IMR-90 (cell line): ENCODE results near the gene ZMIZ1. TPM values are rescaled to one million over a fixed set of nuclear protein-coding genes. Genes with fewer than 3 reads are reported as not detected.

Experiments
- ATAC-seq: fragments of 200-7000 bp; cut with Tn5 transposase; 2 replicates; pipeline ENCODE4 v1.9.1; 2020; ENCODE audit warnings: low read depth, mild to moderate bottlenecking, moderate library complexity
- BruUV-seq: library from RNA; stranded (reverse); fragments of 400-500 nt; replicated peaks from 2 replicates; lab custom pipeline; 2021; lab: Mats Ljungman, UMichigan
- CTCF ChIA-PET: fragments of 300-600 bp; formaldehyde crosslinking; extraction: SDS; loops from one replicate; lab custom pipeline; 2021; ENCODE audit warnings: antibody characterized with exemption; lab: Yijun Ruan, JAX
- POLR2A ChIA-PET: fragments of 300-600 bp; sonication (Branson Sonifier 250); formaldehyde crosslinking; loops from one replicate; lab custom pipeline; 2022; ENCODE audit warnings: antibody characterized with exemption; ENCODE audit not compliant: unreplicated experiment; lab: Charles Lee
- DNase-seq: peaks from one replicate; pipeline ENCODE4 v3.0.0; 2013
- H2AFZ ChIP-seq: replicated peaks from 2 replicates; pipeline ENCODE3; 2013; ENCODE audit warnings: low read length, mild to moderate bottlenecking; ENCODE audit not compliant: poor library complexity
- H2AK5ac ChIP-seq: 2 replicates; pipeline ENCODE4 v1.6.1; 2013; ENCODE audit warnings: low read depth, low read length, inconsistent platforms
- H2AK9ac ChIP-seq: replicated peaks from 2 replicates; pipeline ENCODE3; 2013; ENCODE audit warnings: mild to moderate bottlenecking, low read depth, low read length, moderate library complexity; ENCODE audit not compliant: poor library complexity
- H2BK120ac ChIP-seq: 2 replicates; pipeline ENCODE4 v1.6.1; 2013; ENCODE audit warnings: low read depth, low read length, inconsistent platforms
- H2BK15ac ChIP-seq: 3 replicates; pipeline ENCODE4 v1.6.1; 2013; ENCODE audit warnings: low read depth, low read length, inconsistent platforms
- H2BK20ac ChIP-seq: 2 replicates; pipeline ENCODE4 v1.6.1; 2013; ENCODE audit warnings: low read depth, mild to moderate bottlenecking, inconsistent platforms, low read length, moderate library complexity
- H2BK5ac ChIP-seq: 2 replicates; pipeline ENCODE4 v1.6.1; 2013; ENCODE audit warnings: mild to moderate bottlenecking, low read depth, low read length, inconsistent platforms; ENCODE audit not compliant: poor library complexity, severe bottlenecking
- H3K14ac ChIP-seq: replicated peaks from 2 replicates; pipeline ENCODE4 v1.6.1; 2013; ENCODE audit warnings: low read depth, low read length, inconsistent platforms
- H3K18ac ChIP-seq: 2 replicates; pipeline ENCODE4 v1.6.1; 2013; ENCODE audit warnings: low read depth, low read length, control low read depth
- H3K23ac ChIP-seq: 2 replicates; pipeline ENCODE4 v1.6.1; 2013; ENCODE audit warnings: low read depth, low read length, inconsistent platforms
- H3K27ac ChIP-seq: 2 replicates; pipeline ENCODE4 v1.5.1; 2013; ENCODE audit warnings: mild to moderate bottlenecking, control low read depth, low read length; ENCODE audit not compliant: insufficient read depth
- H3K27me3 ChIP-seq: 2 replicates; pipeline ENCODE4 v1.6.1; 2013; ENCODE audit warnings: low read length; ENCODE audit not compliant: control insufficient read depth, insufficient read depth
- H3K36me3 ChIP-seq: 2 replicates; pipeline ENCODE4 v1.6.1; 2013; ENCODE audit warnings: low read length, mixed read lengths; ENCODE audit not compliant: control insufficient read depth, insufficient read depth
- H3K4ac ChIP-seq: 2 replicates; pipeline ENCODE4 v1.6.1; 2013; ENCODE audit warnings: low read depth, low read length, inconsistent platforms
- H3K4me1 ChIP-seq: 2 replicates; pipeline ENCODE4 v1.6.1; 2013; ENCODE audit warnings: low read length, mixed read lengths; ENCODE audit not compliant: control insufficient read depth, insufficient read depth
- H3K4me2 ChIP-seq: 2 replicates; pipeline ENCODE4 v1.6.1; 2013; ENCODE audit warnings: low read depth, mild to moderate bottlenecking, control low read depth, low read length, moderate library complexity
- H3K4me3 ChIP-seq: 2 replicates; pipeline ENCODE4 v1.5.1; 2013; ENCODE audit warnings: low read depth, mild to moderate bottlenecking, control low read depth, low read length, moderate library complexity; ENCODE audit not compliant: insufficient read depth
- H3K56ac ChIP-seq: 2 replicates; pipeline ENCODE4 v1.6.1; 2013; ENCODE audit warnings: low read length, inconsistent platforms; ENCODE audit not compliant: insufficient read depth; ENCODE audit errors: extremely low read depth
- H3K79me1 ChIP-seq, 2 experiments: 2 replicates each; pipeline ENCODE4 v1.6.1; 2013; ENCODE audit warnings: low read length in 2 of 2, inconsistent platforms in 1 of 2, low read depth in 1 of 2
- H3K9ac ChIP-seq: 2 replicates; pipeline ENCODE4 v1.6.1; 2013; ENCODE audit warnings: low read depth, low read length, control low read depth
- H3K9me1 ChIP-seq: 2 replicates; pipeline ENCODE4 v1.6.1; 2013; ENCODE audit warnings: low read length, inconsistent platforms; ENCODE audit not compliant: insufficient read depth
- H3K9me3 ChIP-seq: 2 replicates; pipeline ENCODE4 v1.6.1; 2013; ENCODE audit warnings: low read length; ENCODE audit not compliant: control insufficient read depth, insufficient read depth
- H4K20me1 ChIP-seq: 2 replicates; pipeline ENCODE4 v1.6.1; 2013; ENCODE audit warnings: low read length, inconsistent platforms; ENCODE audit not compliant: insufficient read depth
- H4K5ac ChIP-seq: 2 replicates; pipeline ENCODE4 v1.6.1; 2013; ENCODE audit warnings: mild to moderate bottlenecking, low read depth, low read length, control low read depth
- H4K8ac ChIP-seq, 2 experiments: 2 replicates each; pipeline ENCODE4 v1.6.1; 2013; ENCODE audit warnings: low read depth in 2 of 2, low read length in 2 of 2, control low read depth in 1 of 2, inconsistent platforms in 1 of 2
- H4K91ac ChIP-seq: 2 replicates; pipeline ENCODE4 v1.6.1; 2013; ENCODE audit warnings: low read depth, low read length, inconsistent platforms; ENCODE audit not compliant: insufficient read depth
- BHLHE40 ChIP-seq: fragments of 150-350 bp; IDR thresholded peaks from 2 replicates; pipeline ENCODE4 v1.6.1; 2016; ENCODE audit warnings: mild to moderate bottlenecking, low read depth, low read length
- CEBPB ChIP-seq: IDR thresholded peaks from 2 replicates; pipeline ENCODE4 v1.6.1; 2012; ENCODE audit warnings: low read depth, low read length, improper control_type of control experiment
- CHD1 ChIP-seq: IDR thresholded peaks from 2 replicates; pipeline ENCODE4 v1.6.1; 2012; ENCODE audit warnings: low read depth, low read length, improper control_type of control experiment
- FOS ChIP-seq: fragments of 150-350 bp; IDR thresholded peaks from 2 replicates; pipeline ENCODE4 v1.6.1; 2016; ENCODE audit warnings: low read depth, low read length
- MAFK ChIP-seq: IDR thresholded peaks from 2 replicates; pipeline ENCODE4 v1.6.1; 2012; ENCODE audit warnings: low read depth, low read length, improper control_type of control experiment
- MAZ ChIP-seq: IDR thresholded peaks from 2 replicates; pipeline ENCODE4 v1.6.1; 2012; ENCODE audit warnings: low read depth, mild to moderate bottlenecking, low read length, improper control_type of control experiment, moderate library complexity, borderline replicate concordance
- MXI1 ChIP-seq: IDR thresholded peaks from 2 replicates; pipeline ENCODE4 v1.6.1; 2012; ENCODE audit warnings: low read depth, mild to moderate bottlenecking, low read length, moderate library complexity, borderline replicate concordance
- NFE2L2 ChIP-seq: fragments of 150-350 bp; IDR thresholded peaks from 2 replicates; pipeline ENCODE4 v1.6.1; 2016; ENCODE audit warnings: low read depth, mild to moderate bottlenecking, low read length
- POLR2A ChIP-seq: IDR thresholded peaks from 2 replicates; pipeline ENCODE4 v1.6.1; 2012; ENCODE audit warnings: mild to moderate bottlenecking, low read depth, low read length
- RAD21 ChIP-seq: IDR thresholded peaks from 2 replicates; pipeline ENCODE4 v1.6.1; 2012; ENCODE audit warnings: low read length, improper control_type of control experiment
- RCOR1 ChIP-seq: IDR thresholded peaks from 2 replicates; pipeline ENCODE4 v1.6.1; 2012; ENCODE audit warnings: mild to moderate bottlenecking, low read length, improper control_type of control experiment; ENCODE audit not compliant: insufficient replicate concordance
- RFX5 ChIP-seq: IDR thresholded peaks from 2 replicates; pipeline ENCODE4 v1.8.0; 2012; ENCODE audit warnings: low read depth, mild to moderate bottlenecking, low read length, moderate library complexity
- SMC3 ChIP-seq: fragments of 150-350 bp; IDR thresholded peaks from 2 replicates; pipeline ENCODE4 v1.6.1; 2016; ENCODE audit warnings: low read depth, mild to moderate bottlenecking, antibody characterized with exemption, low read length, moderate library complexity
- WGBS, 2 experiments: methylation state at CpG; one replicate each; pipeline versions ENCODE4 v1.1.5 to v1.1.7; 2013; ENCODE audit warnings: missing lambda C conversion rate in 2 of 2; ENCODE audit not compliant: insufficient read length in 1 of 2; ENCODE audit errors: extremely low coverage in 2 of 2; 5-methylcytosine and 5-hydroxymethylcytosine counted together
- dilution Hi-C: fragments of 300-500 bp; cut with HindIII; formaldehyde crosslinking; loops from one replicate; pipeline ENCODE4 v1.14.3; 2018; ENCODE audit warnings: low sequenced_read_pairs; ENCODE audit not compliant: unreplicated experiment
- in situ Hi-C: fragments of 300-500 bp; cut with MboI; formaldehyde crosslinking; loops from 3 replicates; pipeline ENCODE4 v1.14.3; 2019; ENCODE audit warnings: low sequenced_read_pairs, inconsistent platforms, mixed read lengths
- intact Hi-C: fragments of 100-400 bp; cut with micrococcal nuclease; formaldehyde crosslinking; loops from 2 replicates; pipeline ENCODE4 v1.10.0; 2022
- polyA plus RNA-seq, 3 experiments: library from polyadenylated mRNA; depleted of rRNA; stranded (reverse); fragments of >200 nt; gene quantifications; 2 replicates each; pipeline ENCODE4 v1.2.3, GENCODE V29; 2012; ENCODE audit warnings: low replicate concordance in 1 of 3
- total RNA-seq: library from RNA; depleted of rRNA; stranded (reverse); fragments of >200 nt; gene quantifications from 2 replicates; pipeline ENCODE4 v1.2.3, GENCODE V29; 2012
- TF ChIP-seq, protein P1 (sequence below): conservative IDR thresholded peaks from 2 replicates; pipeline ENCODE4 v1.5.1; 2012; ENCODE audit warnings: mild to moderate bottlenecking, low read depth, low read length, improper control_type of control experiment
- TF ChIP-seq, protein P2 (sequence below): fragments of 150-350 bp; IDR thresholded peaks from 2 replicates; pipeline ENCODE4 v1.6.1; 2017; ENCODE audit warnings: mild to moderate bottlenecking, antibody characterized with exemption, low read length, low read depth
- TF ChIP-seq, protein P3 (sequence below): fragments of 150-350 bp; IDR thresholded peaks from 2 replicates; pipeline ENCODE4 v1.6.1; 2016; ENCODE audit warnings: low read depth, mild to moderate bottlenecking, low read length, moderate library complexity, borderline replicate concordance

The ZMIZ1 gene
- total and polyA plus RNA-seq, 2 of the 4 experiments (the other 2 are of a cell fraction), result 6.6 to 48.7 TPM

DNA sequence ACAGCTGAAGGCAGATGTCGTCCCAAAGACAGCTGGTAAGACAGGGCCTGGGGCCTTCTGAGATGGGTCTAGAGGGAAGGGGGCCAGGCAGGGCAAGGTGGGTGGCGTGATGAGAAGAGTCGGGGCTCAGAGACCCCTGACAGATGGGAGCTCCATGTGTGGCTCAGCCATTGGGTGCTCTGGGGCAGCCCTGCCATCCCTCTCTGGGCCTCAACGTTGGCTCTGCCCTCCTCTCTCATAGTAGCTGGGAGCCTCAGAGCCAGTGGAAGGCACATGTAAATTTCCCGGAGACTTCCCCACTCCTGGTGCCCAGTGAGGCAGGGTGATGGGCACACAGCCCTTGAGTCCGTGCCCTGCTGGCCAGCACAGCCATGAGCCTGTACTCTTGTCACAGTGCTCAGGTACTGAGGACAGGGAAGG, 280.3 kb downstream of the ZMIZ1 start:
- Histone ChIP-seq H4K20me1 (peaks cover 49% of the 10 kb centered on the region), H4K5ac (no peak overlapping the region), H3K4me2 (peak overlapping the region; percentile 97), H2AFZ (no peak overlapping the region), H4K8ac (no peak overlapping the region), H2BK15ac (no peak overlapping the region), H3K27me3 (no peaks in the 10 kb centered on the region), H2BK5ac (peak overlapping the region; percentile 59), H3K9me3 (no peaks in the 10 kb centered on the region), H3K4me3 (no peak overlapping the region), H4K91ac (no peak overlapping the region), H2AK5ac (peak overlapping the region; percentile 51), H3K56ac (no peak overlapping the region), H2AK9ac (peak overlapping the region; percentile 95), H3K18ac (no peak overlapping the region), H2BK20ac (no peak overlapping the region), H3K4ac (no peak overlapping the region), H3K9ac (no peak overlapping the region; the same call in 1 of the 2 replicates), H3K27ac (no peak overlapping the region), H2BK120ac (no peak overlapping the region), H3K79me1 (peaks cover 30 to 52% of the 10 kb centered on the region in 2 experiments), H3K14ac (peak overlapping the region; percentile 94; the same call in 1 of the 2 replicates), H3K4me1 (peaks cover 15% of the 10 kb centered on the region), H3K36me3 (peaks cover 47% of the 10 kb centered on the region), H3K9me1 (peaks cover 24% of the 10 kb centered on the region), H3K23ac (peak overlapping the region; percentile 89)
- POLR2A ChIA-PET, result no interaction called here
- CTCF ChIA-PET, result no interaction called here
- in situ Hi-C loops (no loop called here), dilution Hi-C loops (no loop called here), intact Hi-C loops (no loop called here)
- no peak for TF ChIP-seq RCOR1
- TF ChIP-seq CEBPB, result no peak
- TF ChIP-seq MAZ, result no peak
- no peak for TF ChIP-seq RFX5
- no peak for TF ChIP-seq MXI1
- TF ChIP-seq, protein P1, sequence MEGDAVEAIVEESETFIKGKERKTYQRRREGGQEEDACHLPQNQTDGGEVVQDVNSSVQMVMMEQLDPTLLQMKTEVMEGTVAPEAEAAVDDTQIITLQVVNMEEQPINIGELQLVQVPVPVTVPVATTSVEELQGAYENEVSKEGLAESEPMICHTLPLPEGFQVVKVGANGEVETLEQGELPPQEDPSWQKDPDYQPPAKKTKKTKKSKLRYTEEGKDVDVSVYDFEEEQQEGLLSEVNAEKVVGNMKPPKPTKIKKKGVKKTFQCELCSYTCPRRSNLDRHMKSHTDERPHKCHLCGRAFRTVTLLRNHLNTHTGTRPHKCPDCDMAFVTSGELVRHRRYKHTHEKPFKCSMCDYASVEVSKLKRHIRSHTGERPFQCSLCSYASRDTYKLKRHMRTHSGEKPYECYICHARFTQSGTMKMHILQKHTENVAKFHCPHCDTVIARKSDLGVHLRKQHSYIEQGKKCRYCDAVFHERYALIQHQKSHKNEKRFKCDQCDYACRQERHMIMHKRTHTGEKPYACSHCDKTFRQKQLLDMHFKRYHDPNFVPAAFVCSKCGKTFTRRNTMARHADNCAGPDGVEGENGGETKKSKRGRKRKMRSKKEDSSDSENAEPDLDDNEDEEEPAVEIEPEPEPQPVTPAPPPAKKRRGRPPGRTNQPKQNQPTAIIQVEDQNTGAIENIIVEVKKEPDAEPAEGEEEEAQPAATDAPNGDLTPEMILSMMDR, result no peak
- TF ChIP-seq, protein P2, sequence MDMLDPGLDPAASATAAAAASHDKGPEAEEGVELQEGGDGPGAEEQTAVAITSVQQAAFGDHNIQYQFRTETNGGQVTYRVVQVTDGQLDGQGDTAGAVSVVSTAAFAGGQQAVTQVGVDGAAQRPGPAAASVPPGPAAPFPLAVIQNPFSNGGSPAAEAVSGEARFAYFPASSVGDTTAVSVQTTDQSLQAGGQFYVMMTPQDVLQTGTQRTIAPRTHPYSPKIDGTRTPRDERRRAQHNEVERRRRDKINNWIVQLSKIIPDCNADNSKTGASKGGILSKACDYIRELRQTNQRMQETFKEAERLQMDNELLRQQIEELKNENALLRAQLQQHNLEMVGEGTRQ, result no peak
- TF ChIP-seq FOS, result no peak
- TF ChIP-seq BHLHE40, result no peak
- no peak for TF ChIP-seq NFE2L2
- no peak for TF ChIP-seq CHD1
- no peak for TF ChIP-seq SMC3
- no peak for TF ChIP-seq RAD21
- TF ChIP-seq, protein P3, sequence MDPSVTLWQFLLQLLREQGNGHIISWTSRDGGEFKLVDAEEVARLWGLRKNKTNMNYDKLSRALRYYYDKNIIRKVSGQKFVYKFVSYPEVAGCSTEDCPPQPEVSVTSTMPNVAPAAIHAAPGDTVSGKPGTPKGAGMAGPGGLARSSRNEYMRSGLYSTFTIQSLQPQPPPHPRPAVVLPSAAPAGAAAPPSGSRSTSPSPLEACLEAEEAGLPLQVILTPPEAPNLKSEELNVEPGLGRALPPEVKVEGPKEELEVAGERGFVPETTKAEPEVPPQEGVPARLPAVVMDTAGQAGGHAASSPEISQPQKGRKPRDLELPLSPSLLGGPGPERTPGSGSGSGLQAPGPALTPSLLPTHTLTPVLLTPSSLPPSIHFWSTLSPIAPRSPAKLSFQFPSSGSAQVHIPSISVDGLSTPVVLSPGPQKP, result no peak
- no peak for TF ChIP-seq POLR2A
- TF ChIP-seq MAFK, result no peak
- BruUV-seq, result no TSS peak
- DNase-seq (no peak), ATAC-seq (no peak)
- 79% methylated on average over 4 of the region's 6 CpGs; no CpG with 5 or more reads in 1 of the 2 experiments for WGBS, 2 experiments
